Loucy (cell line): ENCODE data around the gene TCF7.

Experiments used
- H2AFZ ChIP-seq: fragments of 200-600 bp; sonication (generic); 2 replicates; pipeline ENCODE4 v1.6.0; 2016; ENCODE audit warnings: antibody characterized with exemption, mild to moderate bottlenecking, low read length, moderate library complexity
- H3F3A ChIP-seq: fragments of 200-600 bp; 2 replicates; pipeline ENCODE4 v1.6.0; 2016; ENCODE audit warnings: antibody characterized with exemption, low read depth, mild to moderate bottlenecking
- H3K27me3 ChIP-seq: fragments of 200-600 bp; sonication (generic); 2 replicates; pipeline ENCODE4 v1.6.1; 2014; ENCODE audit warnings: low read length, mild to moderate bottlenecking; ENCODE audit not compliant: insufficient read depth, poor library complexity, severe bottlenecking
- H3K36me3 ChIP-seq: fragments of 200-600 bp; sonication (generic); 2 replicates; pipeline ENCODE4 v1.6.1; 2016; ENCODE audit warnings: low read length; ENCODE audit not compliant: insufficient read depth
- H3K4me1 ChIP-seq: fragments of 200-600 bp; sonication (generic); 2 replicates; pipeline ENCODE4 v1.5.1; 2014; ENCODE audit warnings: low read length, mild to moderate bottlenecking; ENCODE audit not compliant: insufficient read depth, poor library complexity, severe bottlenecking
- H3K4me2 ChIP-seq: fragments of 200-600 bp; sonication (generic); 2 replicates; pipeline ENCODE4 v1.6.0; 2014; ENCODE audit warnings: antibody characterized with exemption, low read length, low read depth, mild to moderate bottlenecking; ENCODE audit not compliant: poor library complexity, severe bottlenecking
- H3K4me3 ChIP-seq: fragments of 200-600 bp; sonication (generic); 2 replicates; pipeline ENCODE4 v1.5.1; 2014; ENCODE audit warnings: low read length, mild to moderate bottlenecking, mixed read lengths; ENCODE audit not compliant: poor library complexity, severe bottlenecking
- H3K79me2 ChIP-seq: fragments of 200-600 bp; sonication (generic); 2 replicates; pipeline ENCODE4 v1.6.1; 2014; ENCODE audit warnings: low read length; ENCODE audit not compliant: insufficient read depth
- H3K9ac ChIP-seq: fragments of 200-600 bp; sonication (generic); 2 replicates; pipeline ENCODE4 v1.6.0; 2014; ENCODE audit warnings: mild to moderate bottlenecking, low read depth, low read length, moderate library complexity; ENCODE audit not compliant: poor library complexity, severe bottlenecking
- H3K9me2 ChIP-seq: fragments of 200-600 bp; sonication (generic); replicated peaks from 2 replicates; pipeline ENCODE4 v1.6.1; 2016; ENCODE audit warnings: low read depth, low read length, mixed read lengths
- H3K9me3 ChIP-seq: fragments of 200-600 bp; sonication (generic); 2 replicates; pipeline ENCODE4 v1.6.1; 2014; ENCODE audit warnings: mild to moderate bottlenecking, antibody characterized with exemption, low read length, low read depth; ENCODE audit not compliant: insufficient read depth
- H4K20me1 ChIP-seq: fragments of 200-600 bp; sonication (generic); 2 replicates; pipeline ENCODE4 v1.6.0; 2014; ENCODE audit warnings: antibody characterized with exemption, low read length, mild to moderate bottlenecking; ENCODE audit not compliant: insufficient read depth, poor library complexity, severe bottlenecking
- CTCF ChIP-seq: fragments of 200-600 bp; sonication (generic); conservative IDR thresholded peaks from 2 replicates; pipeline ENCODE4 v1.5.1; 2014; ENCODE audit warnings: mild to moderate bottlenecking, antibody characterized with exemption, low read length
- EZH2phosphoT487 ChIP-seq: fragments of 200-600 bp; IDR thresholded peaks from 2 replicates; pipeline ENCODE4 v1.6.1; 2018; ENCODE audit warnings: antibody characterized with exemption, mild to moderate bottlenecking, moderate library complexity, borderline replicate concordance

The TCF7 gene

DNA sequence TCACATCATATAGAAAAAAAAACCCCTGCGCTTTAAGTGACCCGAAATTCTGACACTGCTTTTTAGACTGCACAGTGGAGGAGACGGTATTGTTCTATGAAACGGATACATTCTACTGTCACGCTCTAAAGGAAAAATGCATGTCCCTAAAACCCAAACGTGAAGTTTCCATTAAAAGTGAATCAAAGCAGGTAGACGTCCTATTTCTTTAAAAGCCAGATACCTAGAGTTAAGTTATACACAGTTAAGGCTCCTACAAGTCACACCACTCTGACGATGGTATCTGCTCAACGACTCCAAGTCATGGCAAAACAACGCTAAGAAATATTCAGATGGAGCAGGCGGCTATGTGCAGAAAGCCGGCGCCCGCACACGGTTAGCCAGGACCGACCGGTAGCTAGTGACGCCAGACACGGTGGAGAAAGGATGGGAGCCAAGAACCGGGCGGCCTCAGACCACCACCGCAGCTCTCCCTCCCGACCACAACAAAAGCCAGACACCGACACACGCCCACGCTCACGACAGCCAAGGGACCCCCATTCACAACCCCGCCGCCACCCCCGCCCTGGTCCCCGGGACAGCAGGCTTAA, 61.5 kb downstream of the TCF7 start:
- peaks cover 14% of the 10 kb centered on the region; the same call in 1 of the 2 replicates for H3K36me3 ChIP-seq
- TF ChIP-seq CTCF (no peak), EZH2phosphoT487 (no peak)
- peak overlapping the region; percentile 87 for H3K4me2 ChIP-seq
- no peaks in the 10 kb centered on the region for H3K27me3 ChIP-seq
- peaks cover 41% of the 10 kb centered on the region for H4K20me1 ChIP-seq
- peaks cover 54% of the 10 kb centered on the region for H3K79me2 ChIP-seq
- no peaks in the 10 kb centered on the region for H3F3A ChIP-seq
- peak overlapping the region; percentile 93 for H3K4me3 ChIP-seq
- H3K9me2 ChIP-seq = no peaks in the 10 kb centered on the region
- H3K9ac ChIP-seq = peak overlapping the region; percentile 84
- H3K4me1 ChIP-seq = peaks cover 20% of the 10 kb centered on the region
- no peaks in the 10 kb centered on the region for H3K9me3 ChIP-seq
- no peak overlapping the region for H2AFZ ChIP-seq

- H3K79me2 ChIP-seq = peaks cover 47% of the 10 kb centered on the region
- H3K4me1 ChIP-seq = peaks cover 20% of the 10 kb centered on the region
- H3K9me3 ChIP-seq = no peaks in the 10 kb centered on the region
- peak within 1 kb of the TSS; percentile 87 for H3K4me2 ChIP-seq
- peaks cover 6% of the 10 kb centered on the region; the same call in 1 of the 2 replicates for H3K36me3 ChIP-seq
- no peaks in the 10 kb centered on the region for H3F3A ChIP-seq
- peak within 1 kb of the TSS; percentile 84 for H3K9ac ChIP-seq
- TF ChIP-seq CTCF = no peak
- TF ChIP-seq EZH2phosphoT487 = no peak
- no peaks in the 10 kb centered on the region for H3K27me3 ChIP-seq
- no peaks in the 10 kb centered on the region for H3K9me2 ChIP-seq
- H3K4me3 ChIP-seq = peak within 1 kb of the TSS; percentile 93
- H4K20me1 ChIP-seq = peaks cover 41% of the 10 kb centered on the region
- peak within 1 kb of the TSS; percentile 90 for H2AFZ ChIP-seq
These were observed 62.3 kb downstream of the TCF7 start, which contains the start of gene SKP1 for GRCh38 chr5:134176511-134177368. Gene SKP1, minus strand, starts transcription at chr5:134176950. Its CDS starts 2,928 bp downstream, at chr5:134174022.

DNA sequence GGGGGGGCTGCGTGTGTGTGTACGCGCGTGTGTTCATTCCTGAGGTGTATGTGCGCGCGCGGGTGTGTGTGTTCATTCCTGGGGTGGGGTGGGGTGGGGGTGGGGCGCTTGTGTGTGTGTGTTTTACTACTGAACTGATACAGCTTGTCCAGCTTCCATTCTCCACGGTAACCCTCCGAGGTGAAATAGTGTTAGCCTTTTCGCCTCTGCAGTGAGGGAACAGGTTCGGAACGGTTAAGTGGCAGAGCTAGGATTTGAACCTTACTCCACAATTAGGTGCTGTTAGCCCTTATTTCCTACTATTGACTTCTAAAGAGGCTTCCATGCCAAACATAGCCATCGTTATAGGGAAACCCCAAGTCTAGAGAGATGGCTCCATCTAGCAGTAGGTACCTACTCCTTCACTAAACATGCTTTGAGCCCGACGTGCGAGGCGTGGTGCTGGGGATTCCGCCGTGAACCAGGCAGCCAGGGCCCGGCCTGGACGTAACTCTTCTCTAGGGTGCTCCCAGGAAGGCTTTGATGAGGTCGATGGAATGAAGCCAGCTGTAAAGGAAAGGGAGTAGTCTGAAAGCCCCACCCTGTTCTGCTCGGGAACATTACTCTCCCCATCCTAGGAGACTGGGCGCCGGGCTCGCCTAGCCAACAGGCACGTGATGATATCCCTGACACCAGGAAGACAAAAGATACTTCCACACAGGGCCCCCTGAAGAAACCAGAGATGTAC, 63.1 kb downstream of the TCF7 start:
- H3K9ac ChIP-seq = peak overlapping the region; percentile 84
- H3K4me2 ChIP-seq = peak overlapping the region; percentile 81
- no peaks in the 10 kb centered on the region for H3F3A ChIP-seq
- H3K79me2 ChIP-seq = peaks cover 39% of the 10 kb centered on the region
- H2AFZ ChIP-seq = peak overlapping the region; percentile 90
- H3K4me1 ChIP-seq = peaks cover 20% of the 10 kb centered on the region
- no peaks in the 10 kb centered on the region for H3K9me3 ChIP-seq
- H3K9me2 ChIP-seq = no peaks in the 10 kb centered on the region
- H3K4me3 ChIP-seq = peak overlapping the region; percentile 93
- no peaks in the 10 kb centered on the region for H3K27me3 ChIP-seq
- peaks cover 35% of the 10 kb centered on the region for H4K20me1 ChIP-seq
- H3K36me3 ChIP-seq = peaks cover under 1% of the 10 kb centered on the region; the same call in 1 of the 2 replicates
- TF ChIP-seq CTCF = no peak
- no peak for TF ChIP-seq EZH2phosphoT487
